Metanephros (tissue), 1 donor: Measurements from ENCODE around the gene OR4M2. TPM values are rescaled to one million over a fixed set of nuclear protein-coding genes. Genes with fewer than 3 reads are reported as not detected.

Source experiments
- total RNA-seq: library from RNA; depleted of rRNA; stranded (reverse); fragments of >200 nt; gene quantifications from one replicate; pipeline ENCODE4 v1.2.3, GENCODE V29; 2014

OR4M2 gene, protein sequence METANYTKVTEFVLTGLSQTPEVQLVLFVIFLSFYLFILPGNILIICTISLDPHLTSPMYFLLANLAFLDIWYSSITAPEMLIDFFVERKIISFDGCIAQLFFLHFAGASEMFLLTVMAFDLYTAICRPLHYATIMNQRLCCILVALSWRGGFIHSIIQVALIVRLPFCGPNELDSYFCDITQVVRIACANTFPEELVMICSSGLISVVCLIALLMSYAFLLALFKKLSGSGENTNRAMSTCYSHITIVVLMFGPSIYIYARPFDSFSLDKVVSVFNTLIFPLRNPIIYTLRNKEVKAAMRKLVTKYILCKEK
- total RNA-seq = not detected

DNA sequence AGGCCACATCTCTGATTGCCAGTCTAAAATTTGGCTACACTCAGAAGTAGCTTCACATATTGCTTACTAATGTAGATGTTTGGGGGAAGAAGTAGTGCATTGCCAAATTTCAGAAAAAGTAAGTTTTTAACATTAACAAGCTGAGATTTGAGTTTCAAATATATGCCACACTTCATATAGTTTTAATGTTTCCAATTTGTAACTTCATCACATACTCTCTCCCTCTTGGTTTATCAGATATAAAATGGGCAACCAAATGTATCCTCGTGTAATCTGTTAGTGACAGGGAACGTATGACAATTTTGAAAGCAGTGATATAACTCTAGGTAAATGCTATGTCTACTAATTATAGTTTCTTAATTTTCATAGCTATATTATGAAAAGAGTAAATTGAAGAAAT, at the start of gene OR4M2:
OR4M2 (plus strand) TSS at position 301 of the 400 bp plus-strand sequence; CDS start at position 399, 98 bp downstream.

Other genes with a start within 250 kb of the OR4M2 start
- not detected for gene POTEB, start 202.8 kb upstream of the OR4M2 start, total RNA-seq